NCI-H446 (cell line): ENCODE measurements around the gene HNRNPA2B1.
A peak's percentile ranks its signal among the peaks of the same experiment; 100 is the strongest.

Source experiments
- DNase-seq, 2 experiments: peaks; one replicate each; lab custom pipeline; 2025; lab: John Stamatoyannopoulos, UW

The HNRNPA2B1 gene

DNA sequence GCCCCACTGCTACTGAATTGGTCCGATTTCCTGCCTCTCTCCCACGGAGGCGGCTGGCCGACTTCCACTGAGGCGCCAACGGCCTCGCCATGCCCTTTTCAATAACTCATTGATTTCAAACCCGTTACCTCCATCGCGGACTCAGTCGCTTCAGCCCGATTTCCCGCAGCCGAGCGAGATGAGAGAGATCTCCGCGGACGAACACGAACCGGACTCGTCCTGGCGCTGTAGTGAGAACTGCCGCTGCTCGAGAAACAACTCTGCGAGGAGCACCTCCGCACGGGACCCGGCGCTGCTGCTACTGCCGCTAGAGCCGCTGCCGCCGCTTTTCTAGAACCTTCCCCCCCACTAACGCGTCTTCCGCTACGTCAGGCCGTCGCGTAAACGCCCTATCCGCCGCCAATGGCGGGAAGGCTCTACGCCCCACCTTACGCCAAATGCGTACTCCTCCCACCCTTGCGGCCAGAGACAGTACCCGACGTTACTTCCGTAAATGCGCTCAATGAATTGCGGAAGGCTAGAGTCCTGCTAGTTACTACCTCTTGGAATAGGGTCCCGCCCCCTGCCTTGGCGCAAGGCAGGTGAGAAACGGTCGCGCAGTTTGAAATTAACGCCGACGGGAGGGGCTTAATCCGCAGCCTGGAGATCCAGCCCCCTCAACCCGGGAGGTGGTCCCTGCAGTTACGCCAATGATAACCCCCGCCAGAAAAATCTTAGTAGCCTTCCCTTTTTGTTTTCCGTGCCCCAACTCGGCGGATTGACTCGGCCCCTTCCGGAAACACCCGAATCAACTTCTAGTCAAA lies at the start of gene HNRNPA2B1:
TSS of gene HNRNPA2B1 (minus strand) at position 303 of the 803 bp plus-strand sequence. CDS start at position 134, 169 bp downstream.
- DNase-seq: peak; percentile 98 to 99

DNA sequence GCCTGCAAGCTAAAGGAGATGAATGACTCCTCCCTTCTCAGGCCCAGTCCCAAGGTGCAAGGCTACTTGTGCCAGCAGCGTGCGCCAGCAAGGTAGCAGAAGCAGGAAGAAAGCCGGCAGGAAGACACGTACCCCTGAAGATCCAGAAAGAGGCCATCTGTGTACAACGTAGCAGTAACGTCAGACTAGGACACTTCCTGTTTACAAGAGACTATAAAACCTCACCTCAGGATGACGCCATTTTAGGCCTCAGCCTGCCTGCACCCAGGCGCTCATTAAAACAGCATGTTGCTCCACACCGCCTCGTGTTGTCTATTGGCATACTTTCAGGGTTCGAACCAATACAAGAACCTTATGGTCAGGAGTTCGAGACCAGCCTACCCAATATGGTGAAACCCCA lies 49.7 kb upstream of the HNRNPA2B1 start:
- DNase-seq: no peak

DNA sequence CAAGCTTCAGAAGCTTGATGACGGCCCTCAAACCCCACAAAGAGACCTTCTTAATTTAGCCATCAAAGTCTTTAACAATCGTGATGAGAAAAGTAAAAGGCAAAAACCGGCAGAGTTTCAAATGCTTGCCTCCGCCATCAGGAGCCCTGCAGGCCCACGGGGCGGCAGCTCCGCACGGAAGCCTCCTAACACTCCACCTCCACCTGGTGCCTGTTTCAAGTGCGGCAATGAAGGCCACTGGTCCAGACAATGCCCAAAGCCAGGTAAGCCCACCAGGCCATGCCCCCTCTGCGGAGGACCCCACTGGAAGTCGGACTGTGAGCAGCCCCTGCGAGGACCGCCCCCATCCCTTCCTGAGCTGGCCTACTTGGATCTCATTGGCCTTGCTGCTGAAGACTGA lies 44.6 kb upstream of the HNRNPA2B1 start:
- DNase-seq: no peak

DNA sequence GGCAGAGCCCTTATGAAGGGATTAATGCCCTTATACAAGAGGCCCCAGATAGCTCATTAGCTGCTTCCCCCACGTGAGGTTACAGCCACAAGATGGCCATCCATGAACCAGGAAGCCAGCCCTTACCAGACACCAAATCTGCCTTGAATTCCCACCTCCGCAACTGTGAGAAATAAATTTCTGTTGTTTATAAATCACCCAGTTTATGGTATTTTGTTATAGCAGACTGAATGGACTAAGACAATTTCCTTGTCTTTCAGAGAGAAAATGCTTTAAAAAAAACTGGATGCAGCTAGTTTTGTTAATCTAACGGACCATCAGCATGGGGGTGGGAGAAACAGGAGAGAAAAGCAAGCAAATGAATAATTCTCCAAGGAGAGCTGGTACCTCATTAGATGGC lies 37.5 kb upstream of the HNRNPA2B1 start:
- no peak for DNase-seq

DNA sequence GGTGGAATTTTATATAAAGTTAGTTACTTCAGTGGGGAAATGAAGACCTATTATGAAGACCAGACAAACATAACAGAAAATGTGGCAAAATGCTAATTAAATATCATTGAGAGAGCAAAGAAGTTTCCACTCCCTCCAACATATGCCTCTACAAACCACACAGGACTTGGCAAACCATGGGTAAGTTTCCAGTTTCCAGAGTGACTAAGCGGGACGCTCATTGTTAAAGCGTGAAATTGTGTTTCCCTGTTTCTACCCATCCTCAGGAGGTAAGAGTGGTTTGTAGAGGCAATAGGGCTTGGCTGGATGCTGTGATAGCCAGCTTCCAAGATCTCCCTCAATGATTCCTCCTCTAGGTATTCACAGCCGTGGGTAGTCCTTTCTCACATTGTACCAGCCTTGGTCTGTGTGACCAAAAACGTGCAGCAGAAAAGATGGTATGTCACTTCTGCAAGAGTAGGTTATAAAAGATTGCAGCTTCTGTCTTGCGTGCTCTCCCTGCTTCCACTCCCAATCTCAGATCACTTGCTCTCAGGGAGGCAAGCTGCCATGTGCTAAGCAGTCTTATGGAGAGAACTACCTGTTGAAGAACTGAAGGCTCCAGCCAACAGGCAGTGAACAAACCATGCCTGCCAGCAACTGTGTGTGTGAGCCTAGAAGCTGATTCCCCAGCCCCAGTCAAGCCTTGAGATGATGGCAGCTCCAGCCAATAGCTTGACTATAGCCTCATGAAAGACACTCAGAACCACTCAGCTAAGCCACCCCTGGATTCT lies 36.7 kb upstream of the HNRNPA2B1 start:
- DNase-seq: peak in 1 of 2 experiments; percentile 17

DNA sequence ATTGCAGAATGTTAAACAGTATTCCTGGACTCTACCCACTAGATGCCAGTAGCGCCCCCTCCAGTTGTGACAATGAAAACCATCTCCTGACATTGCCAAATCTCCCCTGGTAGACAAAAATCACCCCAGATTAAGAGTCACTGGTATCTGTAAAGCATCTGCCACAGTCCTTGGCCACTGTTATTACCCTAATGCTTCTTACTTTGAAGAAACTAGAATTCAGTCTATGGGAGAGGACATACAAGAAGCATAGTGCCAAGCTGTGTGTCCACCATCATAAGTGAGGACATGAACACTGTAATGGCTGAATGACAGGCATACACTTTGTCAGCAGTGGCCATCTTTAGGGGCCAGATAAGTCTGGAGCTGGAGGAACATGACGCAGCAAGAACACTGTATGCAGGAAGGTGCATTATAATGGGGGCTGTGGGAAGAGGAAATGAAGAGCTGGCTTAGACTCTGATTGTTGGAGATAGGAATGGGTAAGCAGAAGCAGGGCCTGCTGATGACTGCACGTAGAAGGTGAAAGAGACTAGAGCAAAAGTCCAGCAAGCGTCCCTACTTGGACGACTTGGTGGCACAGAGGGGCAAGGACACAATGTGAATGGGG lies 33.5 kb upstream of the HNRNPA2B1 start:
- DNase-seq: no peak

DNA sequence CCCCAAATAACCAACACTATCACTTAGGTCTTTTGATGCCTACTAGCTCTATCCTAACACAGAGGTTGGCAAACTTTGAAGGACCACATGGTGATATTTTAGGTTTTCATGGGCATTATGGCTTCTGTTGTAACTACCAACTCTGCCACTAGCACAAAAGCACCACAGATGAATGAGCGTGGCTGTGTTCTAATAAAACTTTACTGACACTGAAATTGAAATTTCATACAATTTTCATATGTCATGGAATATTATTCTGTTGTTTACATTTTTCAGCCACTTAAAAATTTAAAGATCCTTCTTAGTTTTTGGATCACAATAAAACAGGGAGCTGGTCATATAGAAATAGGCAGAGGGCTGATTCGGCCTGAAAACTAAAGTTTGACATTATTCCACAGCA lies 27.4 kb upstream of the HNRNPA2B1 start:
- DNase-seq: no peak

DNA sequence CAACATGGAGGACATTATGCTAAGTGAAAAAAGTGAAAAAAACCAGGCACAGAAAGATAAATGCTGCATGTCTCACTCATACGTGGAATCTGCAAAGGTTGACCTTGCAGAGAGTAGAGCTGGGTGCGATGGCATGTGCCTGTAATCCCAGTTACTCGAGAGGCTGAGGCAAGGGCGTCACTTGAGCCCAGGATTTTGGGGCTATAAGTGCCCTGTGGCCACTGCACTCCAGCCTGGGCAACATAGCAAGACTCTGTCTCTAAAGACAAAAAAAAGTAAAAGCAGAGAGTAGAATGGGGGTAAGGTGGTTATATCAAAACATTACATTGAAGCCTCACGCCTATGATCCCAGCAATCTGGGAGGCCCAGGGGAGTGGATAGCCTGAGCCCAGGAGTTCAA lies 23.8 kb upstream of the HNRNPA2B1 start:
- no peak for DNase-seq

DNA sequence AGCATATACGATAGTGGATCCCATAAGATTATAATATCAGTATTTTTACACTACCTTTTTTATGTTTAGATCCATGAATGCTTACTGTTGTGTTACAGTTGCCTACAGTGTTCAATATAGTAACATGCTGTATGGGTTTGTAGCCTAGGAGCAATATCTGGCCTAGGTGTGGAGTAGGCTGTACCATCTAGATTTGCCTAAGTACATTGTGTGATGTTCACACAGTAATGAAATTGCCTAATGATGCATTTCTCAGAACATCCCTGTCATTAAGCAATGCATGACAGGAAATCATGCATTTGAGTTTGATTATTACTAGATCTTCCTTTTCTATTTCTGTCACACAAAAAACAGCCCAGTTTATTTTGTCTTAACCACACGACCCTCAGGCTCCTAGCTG lies 15.5 kb upstream of the HNRNPA2B1 start:
- no peak for DNase-seq

DNA sequence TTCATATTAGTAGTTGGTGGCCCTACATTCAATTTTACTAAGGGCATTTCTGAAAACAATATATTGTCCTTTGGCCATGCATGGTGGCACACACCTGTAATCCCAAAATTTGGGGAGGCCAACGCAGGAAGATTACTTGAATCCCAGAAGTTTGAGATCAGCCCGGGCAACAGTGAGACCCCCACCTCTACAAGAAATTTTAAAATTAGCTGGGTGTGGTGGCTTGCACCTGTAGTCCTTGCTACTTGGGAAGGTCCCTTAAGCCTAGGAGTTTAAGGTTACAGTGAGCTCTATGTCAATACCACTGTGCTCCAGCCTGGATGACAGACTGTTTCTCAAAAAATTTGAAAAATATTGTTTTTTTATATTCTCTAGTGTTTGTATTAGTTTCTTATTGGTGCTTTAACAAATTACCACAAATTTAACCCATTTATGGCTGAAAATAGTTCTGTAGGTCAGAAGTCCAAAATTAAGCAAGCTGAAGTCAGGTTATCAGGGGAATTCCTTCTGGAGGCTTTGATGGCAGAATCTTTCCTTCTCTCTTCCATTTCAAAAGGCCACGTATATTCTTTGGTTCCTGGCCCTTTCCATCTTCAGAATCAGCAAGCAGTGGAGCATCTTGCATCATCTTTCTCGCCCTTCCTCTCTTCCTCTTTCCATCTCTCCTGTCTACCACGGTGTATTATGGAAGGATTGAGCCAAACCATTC lies 13.4 kb upstream of the HNRNPA2B1 start:
- no peak for DNase-seq

DNA sequence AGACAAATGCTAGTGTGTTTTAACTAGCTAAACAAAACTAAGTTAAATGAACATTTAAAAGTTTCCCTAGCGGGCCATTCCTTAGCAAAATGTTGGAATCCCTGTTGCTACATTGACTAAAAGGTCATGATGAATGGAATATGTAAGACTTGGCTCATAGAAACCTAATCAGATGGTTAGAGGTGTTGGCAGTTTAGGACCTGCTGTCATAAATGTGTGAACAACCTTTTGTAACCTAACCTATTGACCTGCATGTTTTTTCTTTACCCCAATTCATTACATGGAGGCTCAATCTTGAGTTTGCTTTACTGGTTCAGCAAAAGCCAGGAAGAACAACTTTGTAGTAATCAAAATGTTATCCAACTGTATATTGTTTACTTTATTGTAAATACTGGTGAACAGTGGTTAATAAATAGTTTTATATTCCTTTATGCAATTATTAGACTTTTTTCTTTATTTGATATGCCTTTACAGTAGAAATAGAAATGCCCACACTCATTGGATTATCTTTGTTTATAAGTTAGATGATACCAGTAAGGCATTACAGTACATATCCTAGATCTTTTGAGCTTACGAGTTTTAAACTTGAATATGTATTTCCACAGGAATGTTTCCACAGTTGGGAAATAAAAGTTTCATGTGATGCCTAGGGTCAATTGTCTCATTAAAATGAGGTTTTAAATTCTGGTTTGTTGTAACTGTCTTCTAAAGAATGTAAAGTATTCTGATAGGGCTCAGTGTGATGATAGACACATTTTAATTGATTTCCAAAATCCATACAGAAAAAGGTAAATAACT lies 12.6 kb upstream of the HNRNPA2B1 start:
- DNase-seq: no peak

DNA sequence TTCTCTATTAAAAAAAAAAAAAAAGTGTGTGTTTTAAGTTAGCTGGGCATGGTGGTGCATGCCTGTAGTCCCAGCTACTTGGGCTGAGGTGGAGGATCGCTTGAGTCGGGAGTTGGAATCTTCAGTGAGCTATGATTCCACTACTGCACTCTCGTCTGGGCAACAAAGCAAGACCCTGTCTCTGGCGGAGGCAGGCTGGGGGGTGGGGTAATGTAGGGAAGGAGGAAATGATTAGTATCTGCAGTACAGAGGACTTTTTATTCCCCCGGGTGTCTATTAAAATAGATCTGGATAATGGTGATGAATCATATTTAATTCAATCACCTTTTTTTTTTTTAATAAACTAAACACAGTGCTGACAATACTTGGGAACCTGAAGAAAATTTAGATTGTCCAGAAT lies 7.5 kb upstream of the HNRNPA2B1 start:
- no peak for DNase-seq

DNA sequence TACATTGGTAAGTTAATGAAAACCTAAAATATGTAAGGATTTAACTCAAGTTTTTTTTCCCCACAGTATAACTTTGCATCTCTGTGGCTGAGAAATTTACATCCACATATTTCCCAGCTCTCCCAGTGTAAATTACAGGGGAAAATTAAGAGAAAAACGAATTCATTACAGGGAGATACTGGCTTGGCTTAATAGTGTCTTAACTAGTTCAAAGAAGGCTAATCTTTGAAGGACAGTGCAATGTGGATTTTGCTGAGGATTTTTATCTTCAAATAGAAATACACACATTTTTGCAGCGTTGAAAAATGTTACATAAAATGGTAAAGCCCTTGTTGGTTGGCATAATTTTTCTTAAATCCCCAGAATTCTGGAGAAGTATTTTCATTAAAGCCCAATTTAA lies 2.5 kb upstream of the HNRNPA2B1 start:
- no peak for DNase-seq

DNA sequence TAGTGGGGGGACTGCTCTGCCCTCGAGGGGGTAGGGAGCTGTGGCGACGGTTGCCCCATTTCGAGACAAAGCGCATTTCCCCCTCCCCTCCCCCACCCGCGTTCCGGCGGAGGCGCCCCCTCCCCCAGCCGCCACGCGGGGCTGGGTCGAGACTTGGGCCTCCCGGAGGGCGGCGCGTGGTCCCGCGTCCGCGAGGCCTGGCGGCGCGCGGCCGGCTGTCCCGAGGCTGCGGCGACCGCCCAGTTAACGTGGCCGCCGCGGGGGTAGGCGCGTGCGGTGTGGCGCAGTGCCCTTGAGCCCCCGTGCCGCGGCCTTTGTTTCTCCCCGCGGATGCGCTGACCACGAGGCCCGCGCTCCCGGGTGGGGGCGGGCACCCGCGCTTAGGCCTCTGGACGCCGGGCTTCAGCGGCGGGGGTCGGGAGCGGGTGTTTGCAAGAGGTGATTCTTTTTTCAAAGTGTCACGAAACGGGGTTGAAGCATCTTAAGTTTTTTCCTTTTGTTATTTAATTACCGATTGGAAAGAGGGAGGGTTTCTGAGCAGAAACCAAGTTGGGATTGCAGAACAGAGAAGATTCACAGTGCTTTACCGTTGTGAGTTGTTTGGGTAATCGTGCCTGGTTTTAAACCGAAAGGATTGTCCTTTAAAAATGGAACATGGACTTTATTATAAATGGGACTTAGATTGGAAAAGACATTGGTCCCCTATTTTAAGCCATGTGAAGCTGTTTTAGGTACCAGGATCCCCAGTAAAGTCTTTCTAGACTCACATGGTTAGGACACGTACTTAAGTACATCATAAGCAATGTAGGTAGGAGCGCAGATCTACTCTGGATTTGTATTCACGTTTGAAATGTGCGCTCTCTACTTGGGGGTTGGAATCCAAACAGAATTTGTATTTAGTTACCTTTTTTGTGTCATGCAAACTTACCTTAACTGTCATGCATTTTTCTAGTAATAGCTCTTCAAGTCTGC lies 1.8 kb upstream of the HNRNPA2B1 start:
- DNase-seq: peak in 1 of 2 experiments; percentile 72

DNA sequence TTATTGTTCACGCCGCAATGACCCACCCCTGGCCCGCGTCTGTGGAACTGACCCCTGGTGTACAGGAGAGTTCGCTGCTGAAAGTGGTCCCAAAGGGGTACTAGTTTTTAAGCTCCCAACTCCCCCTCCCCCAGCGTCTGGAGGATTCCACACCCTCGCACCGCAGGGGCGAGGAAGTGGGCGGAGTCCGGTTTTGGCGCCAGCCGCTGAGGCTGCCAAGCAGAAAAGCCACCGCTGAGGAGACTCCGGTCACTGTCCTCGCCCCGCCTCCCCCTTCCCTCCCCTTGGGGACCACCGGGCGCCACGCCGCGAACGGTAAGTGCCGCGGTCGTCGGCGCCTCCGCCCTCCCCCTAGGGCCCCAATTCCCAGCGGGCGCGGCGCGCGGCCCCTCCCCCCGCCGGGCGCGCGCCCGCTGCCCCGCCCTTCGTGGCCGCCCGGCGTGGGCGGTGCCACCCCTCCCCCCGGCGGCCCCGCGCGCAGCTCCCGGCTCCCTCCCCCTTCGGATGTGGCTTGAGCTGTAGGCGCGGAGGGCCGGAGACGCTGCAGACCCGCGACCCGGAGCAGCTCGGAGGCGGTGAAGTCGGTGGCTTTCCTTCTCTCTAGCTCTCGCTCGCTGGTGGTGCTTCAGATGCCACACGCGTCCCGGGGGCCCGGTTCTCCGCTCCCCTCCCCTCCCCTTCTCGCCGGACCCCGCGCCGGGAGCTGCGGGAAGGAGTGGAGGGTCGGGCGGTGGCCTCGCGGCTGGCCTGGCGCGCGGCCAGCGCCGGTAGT lies 887 bp upstream of the HNRNPA2B1 start, which contains the start of gene CBX3:
TSS of gene CBX3 (plus strand) at position 499 of the 772 bp plus-strand sequence. CDS start 1,254 bp downstream, outside the sequence.
- peak; percentile 97 to 98 for DNase-seq

DNA sequence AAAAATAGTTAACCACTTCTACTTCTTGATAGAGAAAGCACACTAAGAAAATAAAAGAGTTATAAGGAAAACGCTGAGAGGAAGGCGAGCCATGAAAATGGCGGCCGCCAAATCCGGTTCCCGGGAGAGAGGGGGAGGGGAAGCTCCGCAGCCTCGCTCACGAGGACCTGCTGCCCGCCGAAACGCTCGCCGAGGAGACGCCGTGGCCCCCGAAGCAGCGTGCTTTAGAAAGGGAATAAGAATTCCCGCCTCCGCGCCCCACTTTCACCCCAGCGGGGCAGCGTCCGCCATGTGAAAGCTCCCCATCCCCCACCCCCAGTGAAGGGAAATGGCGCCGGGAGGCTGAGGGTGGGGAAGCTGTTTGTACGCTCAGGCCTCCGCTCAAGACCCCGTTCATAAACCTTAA lies 505 bp downstream of the HNRNPA2B1 start:
- peak; percentile 89 to 90 for DNase-seq

DNA sequence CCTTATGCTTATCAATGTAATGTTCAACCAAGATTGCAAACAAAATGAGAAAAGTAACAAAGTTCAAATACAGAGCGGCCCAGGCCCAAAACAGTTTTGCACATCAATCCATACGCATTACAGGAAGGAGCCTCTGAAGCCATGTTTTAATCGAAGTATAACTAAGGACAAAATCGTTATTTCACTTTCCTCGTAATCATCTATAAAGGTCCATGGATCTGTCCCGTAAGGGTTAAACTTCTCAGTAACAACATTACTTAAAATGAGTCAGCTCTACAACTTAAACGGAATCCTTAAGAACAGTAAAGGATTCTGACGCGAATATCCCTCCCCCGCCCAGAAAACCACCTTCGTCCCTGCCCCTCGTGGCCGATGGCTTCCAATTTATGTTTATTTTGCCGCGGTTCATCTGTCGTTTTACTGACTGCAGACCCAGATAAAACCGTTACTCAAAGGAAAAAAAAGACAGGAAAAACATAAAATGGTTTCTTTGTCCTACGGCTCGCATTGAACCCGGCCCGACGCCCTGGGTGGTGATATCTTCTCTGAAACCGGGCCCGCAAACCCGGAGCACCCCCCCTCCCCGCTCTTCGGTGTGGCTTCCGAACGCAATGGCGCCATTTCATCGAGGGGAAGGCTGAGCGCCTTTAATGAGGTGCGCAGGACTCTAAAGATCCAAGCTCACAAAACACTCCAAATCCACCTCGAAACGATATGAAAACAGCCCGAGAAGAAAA lies 1.1 kb downstream of the HNRNPA2B1 start:
- DNase-seq: peak; percentile 68 to 82

DNA sequence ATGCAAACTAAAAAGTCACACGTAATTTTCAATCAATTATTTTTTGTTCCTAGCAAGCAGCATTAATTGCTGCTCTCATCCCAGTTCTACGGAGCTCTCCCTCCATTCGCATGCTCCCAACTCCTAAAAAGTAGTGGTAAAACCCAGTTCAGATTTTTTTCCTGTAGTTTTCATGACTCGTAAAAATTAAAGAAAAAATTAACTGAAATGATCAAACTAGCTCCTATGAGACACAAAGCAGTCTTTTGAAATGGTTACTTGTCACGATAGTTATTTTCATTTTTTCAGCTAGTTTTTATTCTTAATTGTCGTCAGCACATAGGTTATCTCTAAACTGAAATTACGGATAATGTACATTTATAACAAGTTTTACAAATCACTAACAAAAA lies 1.8 kb downstream of the HNRNPA2B1 start:
- no peak for DNase-seq
